GM12873 (cell line): ENCODE data around the gene AGXT.
A peak's percentile ranks its signal among the peaks of the same experiment; 100 is the strongest.

Experiments used
- CTCF ChIP-seq: IDR thresholded peaks from 2 replicates; pipeline ENCODE4 v1.5.1; 2012; ENCODE audit warnings: low read depth, mild to moderate bottlenecking, moderate library complexity, low read length, control low read depth; ENCODE audit not compliant: insufficient read depth; ENCODE audit errors: missing control alignments

The AGXT gene

DNA sequence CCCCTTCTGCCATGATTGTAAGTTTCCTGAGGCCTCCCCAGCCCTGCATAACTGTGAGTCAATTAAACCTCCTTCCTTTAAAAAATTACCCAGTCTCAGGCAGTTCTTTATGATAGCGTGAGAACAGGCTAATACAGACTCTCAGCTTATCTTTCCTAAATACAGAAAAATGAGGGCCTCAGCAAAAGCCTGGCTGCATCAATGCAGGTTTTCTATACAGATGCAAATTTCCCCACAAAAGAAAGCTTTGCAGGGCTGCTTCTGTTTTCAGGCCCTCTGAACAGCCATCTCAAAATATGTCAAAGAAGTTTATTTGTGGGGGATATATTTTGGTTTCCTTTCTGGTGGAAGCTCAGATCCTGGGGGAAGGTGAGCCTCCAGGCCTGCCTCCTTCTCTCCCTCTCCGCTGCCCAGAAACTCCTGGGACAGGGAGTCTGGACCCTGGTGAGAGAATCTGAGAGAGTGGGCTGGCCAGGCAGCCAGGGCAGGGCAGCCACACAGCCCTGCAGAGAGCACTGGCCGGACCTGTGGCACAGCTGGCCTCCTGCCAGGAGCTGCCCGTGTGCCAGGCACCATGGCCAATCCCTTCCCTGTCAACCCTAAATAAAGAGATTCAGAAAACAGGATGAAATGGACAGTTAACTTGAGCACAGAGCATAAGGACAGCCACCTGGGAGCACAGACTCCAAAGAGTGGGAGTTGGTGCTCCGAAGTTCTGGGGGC lies 21.6 kb upstream of the AGXT start:
- TF ChIP-seq CTCF, result no peak

DNA sequence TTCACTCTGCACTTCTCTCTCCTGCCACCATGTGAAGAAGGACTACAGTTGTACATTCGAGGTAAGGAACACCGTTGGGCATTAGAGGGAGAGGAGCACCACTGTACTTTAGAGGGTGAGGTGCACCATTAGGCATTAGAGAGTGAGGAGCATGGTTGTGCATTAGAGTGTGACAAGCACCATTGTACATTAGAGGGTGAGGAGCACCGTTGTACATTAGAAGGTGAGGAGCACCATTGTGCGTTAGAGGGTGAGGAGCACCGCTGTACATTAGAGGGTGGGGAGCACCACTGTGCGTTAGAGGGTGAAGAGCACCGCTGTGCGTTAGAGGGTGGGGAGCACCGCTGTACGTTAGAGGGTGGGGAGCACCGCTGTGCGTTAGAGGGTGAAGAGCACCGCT lies 20.8 kb upstream of the AGXT start:
- TF ChIP-seq CTCF, result no peak

GRCh38 chr2:240848900-240849680 lies 19.5 kb upstream of the AGXT start:
- TF ChIP-seq CTCF, result no peak

DNA sequence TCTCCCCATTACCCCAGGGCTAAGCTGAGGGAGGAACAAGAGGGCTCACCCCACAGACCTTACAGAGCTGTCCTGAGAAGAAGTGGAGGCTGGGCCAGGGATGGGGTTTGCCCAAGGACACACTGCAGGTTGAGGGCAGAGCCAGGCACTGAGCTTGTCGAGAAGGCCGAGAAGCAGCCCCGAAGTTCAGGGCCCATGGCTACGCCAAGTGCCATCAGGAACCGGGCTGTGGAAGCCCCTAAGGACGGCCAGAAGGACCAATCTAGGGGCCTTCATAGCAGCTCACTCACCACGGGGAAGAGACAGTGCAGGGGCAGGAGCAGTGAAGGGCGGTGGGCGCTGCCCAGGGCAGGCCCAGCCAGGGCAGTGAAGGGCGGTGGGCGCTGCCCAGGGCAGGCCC lies 18.6 kb upstream of the AGXT start:
- TF ChIP-seq CTCF, result no peak

GRCh38 chr2:240850756-240851077 lies 17.9 kb upstream of the AGXT start:
- no peak for TF ChIP-seq CTCF

DNA sequence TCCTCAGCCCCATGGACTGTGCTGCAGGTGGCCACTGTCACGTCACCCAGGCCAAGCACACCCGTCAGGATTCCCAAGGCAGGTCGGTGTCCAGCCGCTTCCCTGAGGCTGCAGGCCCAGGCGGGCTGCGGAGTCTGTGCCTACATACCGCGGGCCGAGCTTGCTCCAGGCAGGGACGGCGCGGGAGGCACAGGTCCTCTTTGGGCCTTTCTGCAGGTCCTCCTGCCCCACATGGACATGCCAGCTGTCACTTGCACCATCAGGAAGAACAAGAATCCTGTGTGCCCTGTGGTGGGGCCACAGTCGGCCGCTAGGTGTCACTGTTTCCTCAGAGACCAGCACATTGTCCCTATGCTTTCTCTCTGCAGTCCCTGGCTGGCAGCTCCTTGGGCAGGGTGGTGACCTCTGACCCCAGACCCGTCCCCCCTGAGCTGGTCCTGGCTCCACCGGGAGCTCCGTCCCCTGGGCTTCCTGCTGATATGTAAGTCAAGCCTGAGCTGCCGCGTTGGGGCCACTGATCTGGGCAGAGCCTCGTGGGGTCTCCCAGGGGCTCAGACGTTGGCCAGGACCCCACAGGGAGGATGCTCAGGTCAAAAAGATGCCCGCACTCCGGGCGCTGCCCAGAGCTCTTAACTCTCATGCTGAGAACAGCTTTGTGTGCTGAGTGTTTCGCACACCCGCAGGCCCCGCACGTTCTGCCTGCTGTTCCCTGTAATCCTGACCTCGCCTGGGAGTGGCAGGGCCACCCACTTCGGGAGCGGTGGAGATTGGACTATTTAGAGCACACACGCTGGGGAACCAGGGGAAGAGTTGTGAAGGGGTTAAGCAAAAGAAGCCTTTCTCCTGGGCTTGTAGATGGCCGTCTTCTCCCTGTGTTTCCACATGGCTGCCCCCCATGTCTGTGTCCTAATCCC lies 17.3 kb upstream of the AGXT start:
- peak; percentile 96 for TF ChIP-seq CTCF

DNA sequence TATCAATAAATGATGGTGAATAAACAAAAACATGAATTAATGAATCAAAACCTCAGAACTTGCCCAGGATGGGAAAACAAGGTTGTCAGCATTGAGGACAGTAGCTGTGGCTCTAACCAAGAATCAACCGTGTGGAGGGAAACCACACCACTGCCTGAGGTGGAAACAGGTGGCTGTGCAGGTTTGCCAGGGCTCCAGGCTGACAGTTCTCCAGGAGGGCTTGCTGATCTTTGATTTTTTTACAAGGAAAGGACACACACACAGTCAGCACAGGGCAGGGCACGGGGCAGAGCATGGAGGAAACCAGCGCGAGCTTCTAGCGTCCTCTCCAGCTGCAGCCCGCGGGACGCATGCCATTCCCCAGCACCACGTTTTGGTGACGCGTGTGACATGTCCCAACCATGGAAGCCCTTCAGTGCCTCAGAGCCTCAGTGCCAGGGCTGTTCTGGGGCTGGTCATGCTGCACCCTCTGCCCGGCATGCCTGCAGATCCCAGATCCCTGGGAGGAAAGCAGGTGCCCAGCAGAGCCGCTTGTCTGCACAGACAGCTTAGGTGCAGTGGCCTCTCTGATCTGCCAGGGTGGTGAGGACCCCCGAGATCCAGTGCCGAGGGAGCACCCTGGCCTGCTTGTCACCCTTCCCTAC lies 15.8 kb upstream of the AGXT start:
- no peak for TF ChIP-seq CTCF
